Limb (tissue), 2 donors: ENCODE results near the gene ITPR2.
"Not testable (repeated sequence)": the region's sequence is repeated elsewhere in the genome, so short reads cannot be mapped to it uniquely, and the experiment has no call there.

ENCODE experiments used
- DNase-seq, 2 donors: peaks; one replicate each; pipeline ENCODE4 v3.0.0-alpha.2; 2016; ENCODE audit errors: extremely low spot score in 2 of 2

Gene ITPR2

GRCh38 chr12:26528943-26529342, 304.1 kb downstream of the ITPR2 start:
- no peak for DNase-seq

DNA sequence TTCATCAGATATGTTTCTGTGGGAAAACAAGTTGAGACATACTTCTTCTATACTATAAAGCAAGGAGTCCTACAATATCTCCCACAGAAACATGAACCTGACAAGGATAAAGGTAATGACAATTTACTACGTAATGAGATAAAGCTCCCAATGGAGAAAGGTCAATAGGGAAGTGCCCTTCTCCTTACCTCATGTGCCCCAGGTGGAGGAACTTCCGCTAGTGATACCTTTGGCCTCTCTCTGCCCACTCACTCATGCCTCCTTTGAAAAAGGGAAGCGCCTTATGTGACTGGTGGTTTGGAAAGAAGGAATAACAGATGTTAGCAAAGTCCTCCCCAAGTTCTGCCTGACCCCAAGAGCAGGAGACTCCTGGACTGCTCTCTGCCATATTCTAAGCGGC, 305.3 kb downstream of the ITPR2 start:
- DNase-seq: no peak

DNA sequence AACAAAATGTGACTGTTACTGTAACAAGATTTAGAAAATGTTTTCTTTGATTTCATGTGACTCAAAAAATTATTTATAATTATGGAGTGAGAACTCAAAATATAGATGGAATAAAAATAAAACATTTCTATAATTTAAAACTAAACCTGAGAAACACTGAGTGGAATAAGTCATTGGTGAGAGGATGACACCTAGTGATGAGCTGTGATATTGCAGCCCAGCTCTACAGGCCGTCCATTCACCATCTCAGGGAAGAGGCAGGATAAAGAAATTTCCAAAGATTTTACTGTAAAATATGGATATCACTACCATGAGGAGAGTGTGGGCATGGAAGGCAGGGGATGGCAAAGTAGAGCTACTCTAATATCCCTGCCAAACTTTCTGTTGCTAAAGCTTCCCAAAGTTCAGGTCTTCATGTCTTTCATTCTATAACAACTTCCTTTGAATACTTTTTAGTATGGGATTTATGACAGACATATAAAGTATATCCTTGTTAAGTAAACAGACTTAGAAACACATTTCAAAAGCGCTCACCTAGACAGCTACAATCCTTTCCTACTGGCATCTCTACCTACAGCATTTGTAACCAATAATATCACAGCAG, 308.0 kb downstream of the ITPR2 start:
- DNase-seq: no peak

- peak; percentile 31 to 63 for DNase-seq
These were observed 309.3 kb downstream of the ITPR2 start for GRCh38 chr12:26523708-26524150.

GRCh38 chr12:26520869-26521268, 312.1 kb downstream of the ITPR2 start:
- no peak for DNase-seq

- no peak for DNase-seq
These were observed 312.9 kb downstream of the ITPR2 start for GRCh38 chr12:26520109-26520508.

GRCh38 chr12:26519462-26519861, 313.5 kb downstream of the ITPR2 start:
- no peak for DNase-seq

DNA sequence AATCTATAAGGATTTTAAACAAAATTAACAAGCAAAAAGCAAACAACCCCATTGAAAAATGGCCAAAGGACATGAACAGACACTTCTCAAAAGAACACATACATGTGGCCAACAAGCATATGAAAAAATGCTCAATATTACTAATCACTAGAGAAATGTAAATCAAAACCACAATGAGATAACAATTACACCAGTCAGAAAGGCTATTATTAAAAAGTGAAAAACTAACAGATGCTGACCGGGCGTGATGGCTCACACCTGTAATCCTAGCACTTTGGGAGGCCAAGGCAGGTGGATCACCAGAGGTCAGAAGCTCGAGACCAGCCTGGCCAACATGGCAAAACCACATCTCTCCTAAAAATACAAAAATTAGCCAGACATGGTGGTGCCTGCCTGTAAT, 315.7 kb downstream of the ITPR2 start:
- not testable (repeated sequence) for DNase-seq

DNA sequence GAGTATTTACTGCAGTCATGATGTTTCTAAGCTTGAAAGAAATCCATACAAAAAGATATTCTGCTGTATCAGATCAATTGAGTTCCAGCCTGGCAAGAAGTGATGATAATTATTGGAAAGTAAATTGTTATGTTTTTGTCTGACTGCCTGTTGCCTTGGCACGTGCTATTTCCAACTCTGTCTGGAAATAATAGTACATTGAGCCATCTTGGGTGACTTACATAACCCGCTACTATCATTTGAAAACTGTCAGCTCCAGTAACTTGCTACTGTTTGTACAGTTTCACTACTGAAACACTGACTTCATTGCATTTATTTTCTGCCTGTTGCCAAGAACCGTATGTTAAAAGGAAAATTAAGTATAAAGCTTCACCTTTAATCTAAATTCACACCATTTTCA, 318.6 kb downstream of the ITPR2 start:
- DNase-seq: no peak

DNA sequence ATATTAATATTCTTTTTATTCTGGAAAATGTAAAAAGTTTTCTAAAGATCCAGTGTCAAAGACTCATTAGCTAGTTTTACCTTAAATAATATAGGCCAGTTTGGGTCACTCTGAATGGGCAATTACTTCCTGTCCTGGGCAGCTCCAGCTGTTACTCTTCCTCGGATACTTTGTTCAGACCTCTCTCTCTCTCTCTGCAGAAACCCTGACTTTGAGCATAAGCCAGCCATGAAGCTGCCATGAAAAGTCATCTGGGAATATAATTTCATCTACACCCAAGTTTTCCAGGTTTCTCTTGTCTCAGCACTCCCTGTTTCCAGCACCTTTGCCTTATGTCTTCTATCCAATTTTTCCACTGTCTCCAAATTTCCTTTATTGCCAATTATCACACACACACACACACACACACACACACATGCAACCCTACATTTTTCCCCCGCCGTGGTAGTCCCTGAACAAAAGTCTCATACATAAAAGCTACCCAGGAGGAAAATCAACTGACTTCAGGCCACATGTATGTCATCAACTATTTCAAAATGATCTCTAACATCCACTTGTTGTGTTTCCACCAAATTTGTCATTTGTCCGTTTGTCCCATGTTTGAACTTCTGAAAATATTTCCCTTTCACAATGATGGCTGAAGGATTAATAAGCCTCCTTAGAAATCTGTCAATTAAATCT, 319.5 kb downstream of the ITPR2 start:
- DNase-seq: no peak

DNA sequence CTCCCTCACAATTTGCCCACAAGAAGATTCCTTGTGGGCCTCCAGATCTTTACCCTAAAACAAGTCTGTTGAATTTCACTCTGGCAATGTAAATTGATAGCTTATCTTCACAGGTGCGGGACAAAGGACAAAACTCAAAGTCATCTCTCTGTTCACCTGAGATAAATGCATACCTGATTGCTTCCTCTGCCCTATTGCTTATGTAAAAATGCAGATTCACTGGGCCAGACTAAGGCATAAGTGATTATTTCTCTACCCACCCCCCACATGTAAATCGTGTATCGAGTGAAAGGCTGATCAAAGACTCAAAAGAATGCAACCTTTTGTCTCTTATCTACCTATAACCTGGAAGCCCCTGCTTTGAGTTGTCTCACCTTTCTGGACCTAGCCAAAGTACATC, 320.8 kb downstream of the ITPR2 start:
- DNase-seq: no peak

GRCh38 chr12:26510354-26510674, 322.7 kb downstream of the ITPR2 start:
- no peak for DNase-seq

DNA sequence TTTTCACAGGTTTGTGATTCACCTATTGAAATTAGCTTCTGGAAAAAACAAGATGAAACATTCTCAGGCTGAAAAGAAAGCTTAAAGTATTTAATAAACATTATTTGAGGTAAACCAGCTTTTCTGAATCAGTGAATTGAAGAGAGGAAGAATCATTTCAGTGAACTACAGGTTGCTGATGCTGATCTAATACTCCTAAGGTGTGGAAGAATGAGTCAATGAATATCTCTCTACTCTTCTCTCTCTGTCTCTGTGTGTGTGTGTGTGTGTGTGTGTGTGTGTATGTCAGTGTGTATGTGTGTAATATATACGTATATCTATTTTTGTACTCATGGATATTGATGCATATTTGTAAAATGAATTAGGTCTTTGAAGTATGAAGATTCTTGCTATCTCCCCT, 325.4 kb downstream of the ITPR2 start:
- no peak for DNase-seq

- no peak for DNase-seq
These were observed 332.9 kb downstream of the ITPR2 start for GRCh38 chr12:26499979-26500640.

DNA sequence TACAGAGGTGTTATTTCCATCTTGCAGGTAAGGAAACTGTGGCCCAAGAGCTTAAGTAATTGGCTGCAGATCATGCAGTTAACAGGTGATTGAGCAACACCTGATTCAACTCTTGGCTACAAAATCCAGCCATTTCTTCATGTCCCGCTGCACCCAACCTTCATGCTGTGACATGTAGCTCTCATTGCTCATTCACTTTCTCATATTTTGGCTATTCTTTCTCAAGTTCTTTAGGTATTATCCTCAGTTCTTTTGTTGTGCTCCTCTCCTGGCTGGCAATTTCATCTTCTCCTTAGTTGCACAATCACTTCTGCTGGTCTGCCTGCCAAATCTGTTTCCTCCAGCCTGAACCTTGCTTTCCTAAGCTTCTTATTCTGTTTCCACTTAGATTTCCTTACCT, 336.8 kb downstream of the ITPR2 start:
- DNase-seq: no peak

DNA sequence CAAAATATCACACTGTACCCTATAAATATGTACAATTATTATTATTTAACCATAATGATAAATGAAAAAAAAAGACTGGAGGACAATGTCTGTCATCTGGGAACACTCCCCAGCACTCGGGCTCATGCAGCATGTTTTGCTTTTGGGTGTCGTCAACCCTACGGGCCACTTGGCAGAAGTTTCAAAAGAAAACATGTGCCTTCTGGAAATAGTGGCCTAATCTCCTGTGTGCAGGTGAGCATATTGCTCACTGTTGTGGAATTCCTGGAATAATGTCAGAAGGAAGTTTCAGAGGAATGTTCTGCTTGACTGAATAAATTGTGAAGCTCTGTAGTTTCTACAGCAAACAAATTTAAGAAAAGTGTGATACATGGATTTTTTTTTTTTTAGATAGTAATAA, 339.3 kb downstream of the ITPR2 start:
- DNase-seq: no peak

GRCh38 chr12:26492406-26492805, 340.6 kb downstream of the ITPR2 start:
- DNase-seq: no peak

DNA sequence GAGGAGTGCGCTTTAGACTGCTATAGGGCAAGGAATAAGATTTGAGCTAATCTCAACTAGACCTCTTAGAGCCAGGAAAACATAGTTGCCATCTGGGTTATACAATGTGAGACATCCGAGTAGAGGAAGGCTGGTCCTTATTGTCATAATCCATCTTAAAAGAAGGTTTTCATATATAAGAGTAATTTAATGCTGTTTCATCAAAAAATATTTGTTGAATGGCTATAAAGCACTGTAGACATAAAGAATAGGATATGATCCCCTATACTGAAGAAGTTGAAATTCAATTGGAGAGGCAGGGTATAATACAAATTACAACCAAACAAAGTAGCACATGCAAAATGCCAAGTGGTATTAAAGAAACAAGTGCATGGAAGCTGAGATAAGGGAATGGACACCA, 343.1 kb downstream of the ITPR2 start:
- DNase-seq: no peak

GRCh38 chr12:26488351-26488750, 344.6 kb downstream of the ITPR2 start:
- DNase-seq: no peak

DNA sequence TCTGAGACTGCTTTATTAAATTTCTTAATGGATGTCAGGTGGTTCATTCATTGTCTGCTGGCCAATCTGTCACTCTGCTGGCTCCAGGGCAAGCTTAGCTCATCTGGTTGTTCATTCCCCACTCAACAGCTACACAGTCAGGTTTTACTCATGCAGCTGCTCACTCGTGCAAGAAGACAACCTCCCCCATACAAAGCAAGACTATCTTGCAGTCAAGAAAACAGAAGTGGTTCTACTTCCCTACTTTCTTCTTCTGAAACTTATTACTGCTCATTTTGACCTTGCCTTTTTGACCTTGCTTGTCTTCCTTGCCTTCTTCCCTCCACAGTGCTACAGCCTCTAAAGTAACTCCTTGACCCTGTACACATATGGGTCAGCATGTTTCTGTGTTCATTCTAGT, 359.7 kb downstream of the ITPR2 start:
- no peak for DNase-seq

DNA sequence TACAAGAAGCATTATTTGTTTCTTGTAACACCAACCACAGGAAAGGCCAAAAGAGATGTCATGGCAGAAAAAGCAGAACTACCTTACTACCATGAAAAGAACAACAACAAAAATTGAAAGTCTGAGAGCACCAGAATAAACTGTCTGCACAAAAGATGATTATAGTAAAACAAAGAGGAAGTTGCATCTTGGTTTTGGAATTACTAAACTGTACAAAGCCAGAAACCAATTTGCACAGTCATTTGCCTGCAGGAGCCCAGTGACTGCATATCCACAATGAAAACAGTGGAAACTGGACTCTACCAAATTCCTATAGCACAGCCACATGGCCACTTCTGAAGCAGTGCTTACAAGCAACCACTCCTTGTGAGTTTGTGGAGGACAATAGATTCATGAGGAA, 361.4 kb downstream of the ITPR2 start:
- DNase-seq: no peak

DNA sequence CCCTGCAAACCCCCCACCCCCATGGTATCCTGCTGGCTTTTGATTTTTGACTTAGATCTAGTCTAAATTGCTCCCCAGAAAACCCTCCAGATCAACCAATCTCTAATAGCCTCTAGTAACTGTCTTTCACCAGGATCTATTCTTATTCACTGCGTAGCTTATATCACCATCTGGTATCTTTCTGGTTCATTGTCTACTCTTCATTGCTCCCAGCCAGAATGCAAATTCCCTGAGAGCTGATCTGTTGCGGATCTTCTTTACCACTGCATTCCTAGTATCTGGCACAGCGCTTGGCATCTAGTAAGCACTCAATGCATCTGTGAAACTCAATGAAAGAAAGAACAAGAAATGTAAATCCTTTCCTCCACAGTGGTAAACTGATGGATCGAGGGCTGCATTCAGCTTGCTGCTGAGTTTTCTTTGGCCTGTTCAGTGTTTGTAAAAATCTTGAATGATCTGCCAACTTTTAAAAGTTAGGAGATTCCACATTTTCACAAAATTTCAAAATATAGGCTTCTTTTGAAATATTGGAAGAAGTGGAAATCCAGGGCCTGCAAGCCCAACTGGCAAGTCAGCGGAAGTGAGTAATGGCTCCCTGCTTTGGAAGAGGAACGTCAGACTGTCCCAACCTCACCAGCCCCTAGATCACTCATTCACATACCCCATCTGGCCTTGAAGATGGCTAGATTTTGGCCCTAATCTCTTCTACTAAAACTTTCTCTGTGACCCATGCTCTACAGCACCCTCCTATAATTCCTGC, 363.4 kb downstream of the ITPR2 start:
- DNase-seq: no peak
